Activated CD4-positive, alpha-beta memory T cell treated with anti-CD3 and anti-CD28 coated beads for 36 hours (primary cell): ENCODE results near the gene GUSB. TPM values are rescaled to one million over a fixed set of nuclear protein-coding genes. Genes with fewer than 3 reads are reported as not detected.
"Not testable (repeated sequence)": the region's sequence is repeated elsewhere in the genome, so short reads cannot be mapped to it uniquely, and the experiment has no call there.

ENCODE experiments used
- CTCF ChIA-PET: fragments of 350-600 bp; sonication (Branson Sonifier 250); formaldehyde crosslinking; loops from one replicate; lab custom pipeline; 2021; ENCODE audit warnings: antibody characterized with exemption, inconsistent platforms; lab: Charles Lee
- POLR2A ChIA-PET: fragments of 350-600 bp; sonication (Branson Sonifier 250); formaldehyde crosslinking; loops from one replicate; lab custom pipeline; 2021; ENCODE audit warnings: antibody characterized with exemption; lab: Charles Lee
- DNase-seq: peaks from one replicate; pipeline ENCODE4 v3.0.0-alpha.2; 2020
- H3K27ac Mint-ChIP-seq: one replicate; pipeline ENCODE4 v1.8.0; 2021; ENCODE audit warnings: mixed read lengths
- H3K27me3 Mint-ChIP-seq: one replicate; pipeline ENCODE4 v1.8.0; 2021; ENCODE audit warnings: mixed read lengths
- H3K36me3 Mint-ChIP-seq: one replicate; pipeline ENCODE4 v1.8.0; 2021; ENCODE audit warnings: mixed read lengths
- H3K4me1 Mint-ChIP-seq: one replicate; pipeline ENCODE4 v1.8.0; 2021; ENCODE audit warnings: low read depth, mixed read lengths
- H3K4me3 Mint-ChIP-seq: one replicate; pipeline ENCODE4 v1.8.0; 2021; ENCODE audit warnings: mild to moderate bottlenecking, mixed read lengths
- H3K9me3 Mint-ChIP-seq: one replicate; pipeline ENCODE4 v1.8.0; 2021; ENCODE audit warnings: mixed read lengths
- intact Hi-C: fragments of 100-400 bp; cut with micrococcal nuclease; formaldehyde crosslinking; loops from one replicate; pipeline ENCODE4 v1.15.1; 2023
- total RNA-seq, 2 experiments: library from RNA; stranded (reverse); gene quantifications; one replicate each; pipeline ENCODE4 v1.2.3, GENCODE V29; 2021

The GUSB gene
- total RNA-seq, 2 experiments from 2014 or later: 53.1 to 56.6 TPM

DNA sequence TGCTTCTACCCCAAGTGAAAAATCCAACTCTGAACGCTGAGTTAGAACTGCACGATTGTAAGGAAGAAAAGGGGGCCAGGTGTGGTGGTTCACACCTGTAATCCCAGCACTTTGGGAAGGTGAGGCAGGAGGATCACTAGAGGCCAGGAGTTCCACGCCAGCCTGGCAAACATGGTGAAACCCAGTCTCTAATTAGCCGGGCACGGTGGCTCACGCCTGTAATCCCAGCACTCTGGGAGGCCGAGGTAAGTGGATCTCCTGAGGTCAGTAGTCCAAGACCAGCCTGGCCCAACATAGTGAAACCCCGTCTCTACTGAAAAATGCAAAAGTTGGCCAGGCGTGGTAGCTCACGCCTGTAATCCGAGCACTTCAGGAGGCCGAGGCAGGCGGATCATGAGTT lies 9.0 kb downstream of the GUSB start:
- no peaks in the 10 kb centered on the region for H3K9me3 Mint-ChIP-seq
- H3K36me3 Mint-ChIP-seq: peaks cover 37% of the 10 kb centered on the region
- ChIA-PET CTCF (no interaction called here), POLR2A (no interaction called here)
- no peaks in the 10 kb centered on the region for H3K4me1 Mint-ChIP-seq
- H3K4me3 Mint-ChIP-seq: no peak overlapping the region
- H3K27ac Mint-ChIP-seq: no peak overlapping the region
- no peak for DNase-seq
- H3K27me3 Mint-ChIP-seq: no peaks in the 10 kb centered on the region
- intact Hi-C loops: no loop called here

DNA sequence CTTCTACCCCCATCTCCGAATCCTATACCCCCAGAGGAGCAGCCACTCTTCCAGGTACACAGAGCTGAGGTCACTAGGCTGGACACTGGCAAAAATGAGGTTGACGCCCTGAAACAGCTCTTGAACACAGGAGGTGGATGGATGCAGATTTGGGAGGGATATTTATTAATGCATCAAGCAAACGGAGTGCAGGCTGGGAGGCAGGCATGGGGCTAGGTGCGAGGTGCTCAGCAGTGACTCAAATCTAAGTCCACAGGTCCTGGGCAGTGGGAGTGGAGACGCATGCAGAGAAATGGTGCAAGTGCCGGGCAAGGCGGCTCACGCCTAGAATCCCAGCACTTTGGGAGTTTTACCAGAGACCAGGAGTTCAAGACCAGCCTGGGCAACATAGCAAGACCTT lies 11.0 kb downstream of the GUSB start:
- ChIA-PET CTCF (interaction anchor here (1.1 kb wide), 1 partner anchor 11 kb away, joined by 3 read pairs; no protein-coding TSS in a partner anchor), POLR2A (interaction anchor here (0.6 kb wide), 1 partner anchor 8 kb away, joined by 5 read pairs; no protein-coding TSS in a partner anchor)
- Mint-ChIP-seq H3K9me3 (no peaks in the 10 kb centered on the region), H3K27me3 (no peaks in the 10 kb centered on the region), H3K27ac (no peak overlapping the region), H3K4me1 (no peaks in the 10 kb centered on the region), H3K4me3 (no peak overlapping the region), H3K36me3 (peaks cover 49% of the 10 kb centered on the region)
- DNase-seq: no peak
- intact Hi-C loops: no loop called here

GRCh38 chr7:65968256-65969185 lies 13.5 kb downstream of the GUSB start:
- intact Hi-C loops: no loop called here
- Mint-ChIP-seq H3K4me1 (no peaks in the 10 kb centered on the region), H3K4me3 (no peak overlapping the region), H3K36me3 (peaks cover 53% of the 10 kb centered on the region), H3K27me3 (no peaks in the 10 kb centered on the region), H3K9me3 (no peaks in the 10 kb centered on the region), H3K27ac (no peak overlapping the region)
- ChIA-PET CTCF (no interaction called here), POLR2A (no interaction called here)
- no peak for DNase-seq

DNA sequence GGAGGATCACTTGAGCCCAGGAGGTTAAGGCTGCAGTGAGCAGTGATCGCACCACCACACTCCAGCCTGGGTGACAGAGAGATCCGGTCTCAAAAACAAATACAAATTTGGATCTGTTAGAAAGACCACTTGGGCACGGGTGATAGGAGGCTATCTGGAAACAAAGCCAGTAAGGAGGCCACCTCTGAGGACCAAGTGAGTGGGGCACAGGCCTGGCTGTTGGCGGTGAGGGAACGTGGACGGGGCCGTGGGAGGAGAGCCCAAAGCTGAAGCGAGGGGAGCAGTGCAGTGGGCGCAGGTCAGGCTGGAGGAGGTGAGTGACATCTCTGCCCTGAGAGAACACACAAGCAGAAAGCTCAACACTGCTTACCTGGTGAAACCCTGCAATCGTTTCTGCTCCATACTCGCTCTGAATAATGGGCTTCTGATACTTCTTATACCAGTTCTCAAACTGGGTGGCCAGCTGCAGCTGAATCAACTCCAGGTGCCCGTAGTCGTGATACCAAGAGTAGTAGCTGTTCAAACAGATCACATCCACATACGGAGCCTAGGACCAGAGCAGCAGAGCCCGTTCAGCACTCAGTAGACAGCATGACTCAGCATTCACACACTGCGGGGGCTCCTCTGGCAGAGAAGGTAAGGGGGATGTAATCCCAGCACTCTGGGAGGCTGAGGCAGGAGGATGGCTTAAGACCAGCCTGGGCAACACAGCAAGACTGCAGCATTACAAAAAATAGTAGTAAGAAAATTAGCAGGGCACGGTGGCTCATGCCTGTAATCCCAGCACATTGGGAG lies 14.5 kb downstream of the GUSB start:
- no peak overlapping the region for H3K4me3 Mint-ChIP-seq
- POLR2A ChIA-PET: no interaction called here
- H3K9me3 Mint-ChIP-seq: no peaks in the 10 kb centered on the region
- intact Hi-C loops: no loop called here
- CTCF ChIA-PET: interaction anchor here (0.6 kb wide), 1 partner anchor 596 kb away, joined by 3 read pairs; no protein-coding TSS in a partner anchor
- no peak overlapping the region for H3K27ac Mint-ChIP-seq
- no peaks in the 10 kb centered on the region for H3K27me3 Mint-ChIP-seq
- H3K4me1 Mint-ChIP-seq: no peaks in the 10 kb centered on the region
- no peak for DNase-seq
- peaks cover 59% of the 10 kb centered on the region for H3K36me3 Mint-ChIP-seq

DNA sequence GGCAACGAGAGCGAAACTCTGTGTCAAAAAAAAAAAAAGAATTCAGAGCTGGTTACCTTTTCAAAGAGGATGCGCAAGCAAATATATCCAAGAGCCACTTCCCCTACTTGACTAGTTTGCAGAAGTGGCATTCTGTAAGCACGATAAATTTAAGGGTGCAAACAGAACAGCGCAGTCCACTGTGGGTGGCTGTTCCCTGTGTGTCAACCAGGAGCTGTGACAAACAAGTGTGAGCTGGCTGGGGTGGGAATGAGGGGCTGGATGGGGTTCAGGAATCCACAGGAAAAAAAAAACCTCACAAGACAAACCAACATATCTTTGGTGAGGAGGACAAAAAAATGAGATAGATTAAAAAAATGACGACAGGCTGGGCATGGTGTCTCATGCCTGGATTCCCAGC lies 15.9 kb downstream of the GUSB start:
- peaks cover 55% of the 10 kb centered on the region for H3K36me3 Mint-ChIP-seq
- H3K9me3 Mint-ChIP-seq: no peaks in the 10 kb centered on the region
- intact Hi-C loops: no loop called here
- POLR2A ChIA-PET: no interaction called here
- no peaks in the 10 kb centered on the region for H3K4me1 Mint-ChIP-seq
- no peak overlapping the region for H3K4me3 Mint-ChIP-seq
- CTCF ChIA-PET: no interaction called here
- H3K27me3 Mint-ChIP-seq: no peaks in the 10 kb centered on the region
- no peak overlapping the region for H3K27ac Mint-ChIP-seq
- DNase-seq: no peak

DNA sequence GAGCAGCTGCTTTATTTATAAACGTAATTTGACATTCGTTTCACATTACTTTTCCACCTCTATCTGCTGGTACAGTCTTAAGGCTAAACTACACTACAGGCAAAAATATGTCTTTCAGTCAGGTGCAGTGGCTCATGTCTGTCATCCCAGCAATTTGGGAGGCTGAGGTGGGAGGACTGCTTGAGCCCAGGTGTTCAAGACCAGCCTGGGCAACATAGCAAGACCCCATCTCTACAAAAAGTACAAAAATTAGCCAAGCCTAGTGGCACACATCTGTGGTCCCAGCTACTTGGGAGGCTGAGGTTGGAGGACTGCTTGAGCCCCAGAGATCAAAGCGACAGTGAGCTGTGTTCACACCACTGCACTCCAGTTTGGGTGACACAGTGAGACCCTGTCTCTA lies 17.3 kb downstream of the GUSB start:
- POLR2A ChIA-PET, H3K4me3 Mint-ChIP-seq, intact Hi-C loops, DNase-seq, H3K9me3 Mint-ChIP-seq, CTCF ChIA-PET, H3K27ac Mint-ChIP-seq, H3K4me1 Mint-ChIP-seq, H3K27me3 Mint-ChIP-seq: not testable (repeated sequence)
- H3K36me3 Mint-ChIP-seq: peaks cover 54% of the 10 kb centered on the region

DNA sequence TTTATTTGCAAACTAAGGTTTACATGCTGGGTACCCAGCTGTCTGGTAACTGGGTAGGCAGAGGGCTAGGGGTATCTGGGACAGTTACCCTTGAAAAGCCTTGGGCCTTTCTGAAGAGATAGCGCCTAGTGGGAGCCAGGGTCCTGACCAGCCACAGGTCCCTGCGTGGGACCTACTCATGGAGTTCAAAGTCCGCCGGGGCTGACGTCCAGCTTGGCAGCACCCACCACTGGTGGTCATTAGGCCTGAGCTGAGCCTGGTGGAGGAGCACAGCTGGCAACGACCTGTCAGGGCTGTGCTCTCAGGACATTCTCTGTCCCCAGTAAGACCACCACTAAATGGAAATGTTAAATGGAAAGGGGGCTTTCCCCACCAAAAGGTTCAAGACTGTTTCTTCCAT lies 20.0 kb downstream of the GUSB start:
- ChIA-PET CTCF (no interaction called here), POLR2A (no interaction called here)
- H3K27ac Mint-ChIP-seq: no peak overlapping the region
- intact Hi-C loops: no loop called here
- no peak overlapping the region for H3K4me3 Mint-ChIP-seq
- H3K9me3 Mint-ChIP-seq: no peaks in the 10 kb centered on the region
- H3K4me1 Mint-ChIP-seq: no peaks in the 10 kb centered on the region
- DNase-seq: no peak
- H3K27me3 Mint-ChIP-seq: no peaks in the 10 kb centered on the region
- H3K36me3 Mint-ChIP-seq: peaks cover 44% of the 10 kb centered on the region

- Mint-ChIP-seq H3K4me1 (no peaks in the 10 kb centered on the region), H3K27ac (no peak overlapping the region), H3K36me3 (peaks cover 36% of the 10 kb centered on the region), H3K27me3 (no peaks in the 10 kb centered on the region), H3K9me3 (no peaks in the 10 kb centered on the region), H3K4me3 (no peak overlapping the region)
- intact Hi-C loops: no loop called here
- ChIA-PET POLR2A (no interaction called here), CTCF (interaction anchor here (1.0 kb wide), 1 partner anchor 11 kb away, joined by 3 read pairs; no protein-coding TSS in a partner anchor)
- DNase-seq: no peak
These were observed 21.5 kb downstream of the GUSB start for GRCh38 chr7:65960351-65961074.

DNA sequence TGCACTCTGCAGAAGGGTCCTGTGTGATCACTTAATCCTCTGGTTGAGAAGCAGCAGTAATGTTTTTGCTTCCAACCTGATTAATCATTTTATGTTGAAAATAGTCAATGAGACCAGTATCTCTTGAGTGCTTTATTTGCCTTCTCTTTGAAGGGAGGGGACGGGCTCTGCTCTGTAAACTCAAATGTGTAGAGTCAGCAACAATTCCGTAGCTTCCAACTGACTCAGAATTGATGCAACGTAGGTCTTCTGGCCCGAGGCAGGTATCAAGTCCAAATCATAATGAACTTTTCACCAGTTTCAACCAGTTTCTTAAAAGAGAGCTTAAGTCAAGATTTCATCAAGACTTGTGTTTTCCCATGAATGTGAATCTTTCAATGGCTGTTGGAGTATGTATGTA lies 26.3 kb downstream of the GUSB start:
- Mint-ChIP-seq H3K4me3 (no peak overlapping the region), H3K27ac (no peak overlapping the region), H3K4me1 (no peaks in the 10 kb centered on the region), H3K36me3 (peaks cover 17% of the 10 kb centered on the region), H3K9me3 (no peaks in the 10 kb centered on the region), H3K27me3 (no peaks in the 10 kb centered on the region)
- no peak for DNase-seq
- ChIA-PET POLR2A (no interaction called here), CTCF (no interaction called here)
- intact Hi-C loops: no loop called here

DNA sequence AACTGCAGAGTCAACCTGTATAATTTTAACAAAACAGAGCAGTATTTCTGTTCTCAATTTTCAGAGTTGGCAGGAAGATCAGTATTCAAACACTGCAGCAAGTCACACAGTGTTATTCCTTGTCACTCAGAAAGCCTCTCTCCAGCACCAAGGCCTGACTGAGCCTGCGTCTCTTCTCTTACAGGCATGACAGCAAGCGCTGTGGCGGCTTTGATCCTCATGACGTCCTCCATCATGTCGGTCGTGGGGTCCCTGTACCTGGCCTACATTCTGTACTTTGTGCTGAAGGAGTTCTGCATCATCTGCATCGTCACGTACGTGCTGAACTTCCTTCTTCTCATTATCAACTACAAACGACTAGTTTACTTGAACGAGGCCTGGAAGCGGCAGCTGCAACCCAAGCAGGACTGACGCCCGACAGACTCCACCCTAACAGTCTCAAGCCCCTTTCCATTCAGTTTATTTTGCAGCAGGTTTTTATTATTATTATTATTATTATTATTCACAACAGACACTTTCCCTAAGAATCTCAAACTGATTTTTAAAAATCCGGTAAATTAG lies 28.0 kb downstream of the GUSB start:
- H3K27ac Mint-ChIP-seq: no peak overlapping the region
- intact Hi-C loops: no loop called here
- H3K36me3 Mint-ChIP-seq: peaks cover 9% of the 10 kb centered on the region
- no peak overlapping the region for H3K4me3 Mint-ChIP-seq
- H3K27me3 Mint-ChIP-seq: no peaks in the 10 kb centered on the region
- no peak for DNase-seq
- POLR2A ChIA-PET: interaction anchor here (0.6 kb wide), 1 partner anchor 87 kb away, joined by 4 read pairs; no protein-coding TSS in a partner anchor
- CTCF ChIA-PET: no interaction called here
- no peaks in the 10 kb centered on the region for H3K4me1 Mint-ChIP-seq
- H3K9me3 Mint-ChIP-seq: no peaks in the 10 kb centered on the region

GRCh38 chr7:65953001-65953720 lies 28.9 kb downstream of the GUSB start:
- intact Hi-C loops: no loop called here
- H3K36me3 Mint-ChIP-seq: peaks cover 9% of the 10 kb centered on the region
- ChIA-PET CTCF (no interaction called here), POLR2A (no interaction called here)
- H3K27me3 Mint-ChIP-seq: no peaks in the 10 kb centered on the region
- H3K4me1 Mint-ChIP-seq: no peaks in the 10 kb centered on the region
- no peak for DNase-seq
- H3K4me3 Mint-ChIP-seq: no peak overlapping the region
- H3K9me3 Mint-ChIP-seq: no peaks in the 10 kb centered on the region
- no peak overlapping the region for H3K27ac Mint-ChIP-seq
